ENCODE results near the gene INPP5D.

DNA sequence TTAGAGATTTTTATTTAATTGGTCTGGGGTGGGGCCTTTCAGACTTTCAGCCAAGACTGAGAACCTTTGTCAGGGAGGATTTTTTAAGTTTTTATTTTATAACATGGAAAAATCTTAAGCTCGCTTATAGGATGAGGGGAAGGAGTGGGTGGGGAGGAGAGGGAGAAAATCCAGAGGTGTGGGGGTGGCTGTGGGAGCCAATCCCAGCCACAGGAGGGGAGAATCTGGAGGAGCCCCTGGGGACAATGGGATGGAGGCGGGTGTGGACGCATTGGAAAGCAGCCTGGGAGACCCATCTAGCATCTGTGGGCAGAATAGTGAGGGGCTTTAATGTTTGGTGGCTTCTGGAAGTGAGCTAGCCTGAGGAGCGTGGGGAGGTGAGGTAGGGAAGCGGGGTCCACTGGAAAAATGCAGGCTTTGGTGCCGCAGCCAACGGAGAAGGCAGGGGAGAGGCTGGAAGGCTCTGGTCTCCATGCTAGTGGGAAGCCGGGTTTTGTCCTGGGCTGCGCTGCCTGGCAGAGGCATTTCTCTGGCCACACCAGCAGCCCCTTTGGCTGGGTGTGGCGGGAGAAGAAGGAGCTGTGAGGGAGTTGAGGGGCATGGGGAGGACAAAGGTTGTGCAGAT, 11.5 kb upstream of the INPP5D start:
- TF ChIP-seq, protein P1, sequence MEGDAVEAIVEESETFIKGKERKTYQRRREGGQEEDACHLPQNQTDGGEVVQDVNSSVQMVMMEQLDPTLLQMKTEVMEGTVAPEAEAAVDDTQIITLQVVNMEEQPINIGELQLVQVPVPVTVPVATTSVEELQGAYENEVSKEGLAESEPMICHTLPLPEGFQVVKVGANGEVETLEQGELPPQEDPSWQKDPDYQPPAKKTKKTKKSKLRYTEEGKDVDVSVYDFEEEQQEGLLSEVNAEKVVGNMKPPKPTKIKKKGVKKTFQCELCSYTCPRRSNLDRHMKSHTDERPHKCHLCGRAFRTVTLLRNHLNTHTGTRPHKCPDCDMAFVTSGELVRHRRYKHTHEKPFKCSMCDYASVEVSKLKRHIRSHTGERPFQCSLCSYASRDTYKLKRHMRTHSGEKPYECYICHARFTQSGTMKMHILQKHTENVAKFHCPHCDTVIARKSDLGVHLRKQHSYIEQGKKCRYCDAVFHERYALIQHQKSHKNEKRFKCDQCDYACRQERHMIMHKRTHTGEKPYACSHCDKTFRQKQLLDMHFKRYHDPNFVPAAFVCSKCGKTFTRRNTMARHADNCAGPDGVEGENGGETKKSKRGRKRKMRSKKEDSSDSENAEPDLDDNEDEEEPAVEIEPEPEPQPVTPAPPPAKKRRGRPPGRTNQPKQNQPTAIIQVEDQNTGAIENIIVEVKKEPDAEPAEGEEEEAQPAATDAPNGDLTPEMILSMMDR (conservative IDR thresholded peaks at IDR 0.05; ENCODE audit: low read depth, low read length): no peak
- no peak for TF ChIP-seq EZH2 (IDR thresholded peaks at IDR 0.05; ENCODE audit: borderline replicate concordance, low read depth, low read length, poor library complexity, severe bottlenecking)

All from A673 (cell line).